HG03354 (cell line): ENCODE data around the gene ANKRD23.
"Not testable (repeated sequence)": the region's sequence is repeated elsewhere in the genome, so short reads cannot be mapped to it uniquely, and the experiment has no call there.

Source experiments
- ATAC-seq: cut with Tn5 transposase; IDR thresholded peaks from one replicate; pipeline ENCODE4 v1.9.1; 2021; ENCODE audit warnings: mild to moderate bottlenecking; ENCODE audit not compliant: unreplicated experiment, poor library complexity, severe bottlenecking

Gene ANKRD23

GRCh38 chr2:96821113-96821675 is 22.6 kb downstream of the ANKRD23 start:
- no peak for ATAC-seq

GRCh38 chr2:96819876-96820511 is 23.8 kb downstream of the ANKRD23 start:
- ATAC-seq, result no peak

GRCh38 chr2:96819128-96819875 is 24.5 kb downstream of the ANKRD23 start:
- no peak for ATAC-seq

- ATAC-seq, result no peak
These were observed 25.9 kb downstream of the ANKRD23 start for GRCh38 chr2:96817882-96818281.

- no peak for ATAC-seq
These were observed 26.8 kb downstream of the ANKRD23 start for GRCh38 chr2:96816836-96817702.

GRCh38 chr2:96816127-96816835 is 27.5 kb downstream of the ANKRD23 start, which contains the start of gene CNNM3:
Gene CNNM3, plus strand, starts transcription at chr2:96816268. Its CDS starts 10 bp downstream, at chr2:96816278.
- ATAC-seq, result peak; percentile 90

GRCh38 chr2:96815326-96816126 is 28.3 kb downstream of the ANKRD23 start:
- ATAC-seq, result peak; percentile 15

GRCh38 chr2:96813656-96814055 is 30.2 kb downstream of the ANKRD23 start:
- ATAC-seq, result no peak

- no peak for ATAC-seq
These were observed 31.9 kb downstream of the ANKRD23 start for GRCh38 chr2:96811917-96812316.

- no peak for ATAC-seq
These were observed 33.0 kb downstream of the ANKRD23 start for GRCh38 chr2:96810783-96811192.

- no peak for ATAC-seq
These were observed 33.7 kb downstream of the ANKRD23 start for GRCh38 chr2:96809951-96810782.

GRCh38 chr2:96809216-96809882 is 34.5 kb downstream of the ANKRD23 start:
- no peak for ATAC-seq

- ATAC-seq, result no peak
These were observed 35.5 kb downstream of the ANKRD23 start for GRCh38 chr2:96808176-96808837.

- ATAC-seq, result peak; percentile 13
These were observed 36.7 kb downstream of the ANKRD23 start for GRCh38 chr2:96807127-96807471.

GRCh38 chr2:96806468-96807126 is 37.2 kb downstream of the ANKRD23 start:
- ATAC-seq, result peak; percentile 76

- not testable (repeated sequence) for ATAC-seq
These were observed 37.9 kb downstream of the ANKRD23 start for GRCh38 chr2:96805946-96806345.
